ENCODE results near the gene ASIP. TPM values are rescaled to one million over a fixed set of nuclear protein-coding genes. Genes with fewer than 3 reads are reported as not detected.

ASIP gene
- total RNA-seq, 1 donor from 2014 or later: not detected

- no peak for DNase-seq (ENCODE audit: extremely low spot score in 2 of 2)
- H3K36me3 ChIP-seq: no peaks in the 10 kb centered on the region
- TF ChIP-seq CTCF (IDR thresholded peaks at IDR 0.05): no peak
- TF ChIP-seq POLR2AphosphoS5 (IDR thresholded peaks at IDR 0.05; ENCODE audit: insufficient read depth in 1 of 2, low read depth in 1 of 2): no peak
- TF ChIP-seq POLR2A (IDR thresholded peaks at IDR 0.05): no peak
These were observed 32.1 kb upstream of the ASIP start for GRCh38 chr20:34209111-34209510.

GRCh38 chr20:34210271-34210670 is 31.0 kb upstream of the ASIP start:
- intact Hi-C loops (cut with DNase I): no loop called here
- H3K36me3 ChIP-seq: no peaks in the 10 kb centered on the region
- no peak overlapping the region for H3K27ac ChIP-seq
- H3K9me3 ChIP-seq: no peaks in the 10 kb centered on the region
- H3K4me3 ChIP-seq: no peak overlapping the region
- no peaks in the 10 kb centered on the region for H3K27me3 ChIP-seq
- H3K4me1 ChIP-seq: peaks cover under 1% of the 10 kb centered on the region
- no peak for DNase-seq (ENCODE audit: extremely low spot score in 2 of 2)
- TF ChIP-seq POLR2A (IDR thresholded peaks at IDR 0.05): no peak
- TF ChIP-seq POLR2AphosphoS5 (IDR thresholded peaks at IDR 0.05; ENCODE audit: insufficient read depth in 1 of 2, low read depth in 1 of 2): no peak
- TF ChIP-seq CTCF (IDR thresholded peaks at IDR 0.05): no peak

More at GRCh38 chr20:34209111-34209510, 32.1 kb upstream of the ASIP start:
- Histone ChIP-seq H3K27ac (no peak overlapping the region), H3K9me3 (no peaks in the 10 kb centered on the region), H3K27me3 (no peaks in the 10 kb centered on the region), H3K4me1 (no peaks in the 10 kb centered on the region), H3K4me3 (no peak overlapping the region)
- intact Hi-C loops (cut with DNase I): no loop called here

- intact Hi-C loops (cut with DNase I): no loop called here
- Histone ChIP-seq H3K4me1 (peaks cover 12% of the 10 kb centered on the region), H3K9me3 (no peaks in the 10 kb centered on the region), H3K36me3 (no peaks in the 10 kb centered on the region), H3K27me3 (no peaks in the 10 kb centered on the region), H3K4me3 (no peak overlapping the region), H3K27ac (no peak overlapping the region)
- no peak for DNase-seq (ENCODE audit: extremely low spot score in 2 of 2)
- TF ChIP-seq CTCF (IDR thresholded peaks at IDR 0.05) (no peak), POLR2A (IDR thresholded peaks at IDR 0.05) (no peak), POLR2AphosphoS5 (IDR thresholded peaks at IDR 0.05; ENCODE audit: insufficient read depth in 1 of 2, low read depth in 1 of 2) (no peak)
These were observed 29.6 kb upstream of the ASIP start for GRCh38 chr20:34211591-34211990.

- Histone ChIP-seq H3K36me3 (no peaks in the 10 kb centered on the region), H3K4me1 (peaks cover 12% of the 10 kb centered on the region), H3K27me3 (no peaks in the 10 kb centered on the region), H3K4me3 (no peak overlapping the region), H3K9me3 (no peaks in the 10 kb centered on the region), H3K27ac (no peak overlapping the region)
- no peak for DNase-seq (ENCODE audit: extremely low spot score in 2 of 2)
- TF ChIP-seq POLR2AphosphoS5 (IDR thresholded peaks at IDR 0.05; ENCODE audit: insufficient read depth in 1 of 2, low read depth in 1 of 2) (no peak), CTCF (IDR thresholded peaks at IDR 0.05) (no peak), POLR2A (IDR thresholded peaks at IDR 0.05) (no peak)
- intact Hi-C loops (cut with DNase I): no loop called here
These were observed 28.0 kb upstream of the ASIP start for GRCh38 chr20:34213213-34213612.

- Histone ChIP-seq H3K36me3 (no peaks in the 10 kb centered on the region), H3K9me3 (no peaks in the 10 kb centered on the region), H3K4me1 (peaks cover 12% of the 10 kb centered on the region), H3K27ac (peak overlapping the region; percentile 68), H3K27me3 (no peaks in the 10 kb centered on the region), H3K4me3 (peak overlapping the region; percentile 44 to 72)
- intact Hi-C loops (cut with DNase I): no loop called here
- no peak for TF ChIP-seq CTCF (IDR thresholded peaks at IDR 0.05)
- peak in 1 of 2 donors; percentile 78 for TF ChIP-seq POLR2AphosphoS5 (IDR thresholded peaks at IDR 0.05; ENCODE audit: insufficient read depth in 1 of 2, low read depth in 1 of 2)
- no peak for DNase-seq (ENCODE audit: extremely low spot score in 2 of 2)
These were observed 25.4 kb upstream of the ASIP start for GRCh38 chr20:34215711-34216381.
